OCI-LY3 (cell line): ENCODE results near the gene IFI35.

Experiments used
- H2AFZ ChIP-seq: fragments of 200-600, 300-600 bp; shearing (Covaris generic); 2 replicates; pipeline ENCODE4 v1.6.0; 2014; ENCODE audit warnings: antibody characterized with exemption, low read depth, low read length
- H3K27ac ChIP-seq: fragments of 200-600, 300-600 bp; sonication (generic); 2 replicates; pipeline ENCODE4 v1.5.1; 2014; ENCODE audit warnings: mild to moderate bottlenecking, low read length, moderate library complexity, mixed read lengths
- H3K27me3 ChIP-seq: fragments of 200-600, 300-600 bp; sonication (generic); 2 replicates; pipeline ENCODE4 v1.6.1; 2014; ENCODE audit warnings: low read depth, low read length, mixed read lengths
- H3K36me3 ChIP-seq: fragments of 200-600, 300-600 bp; sonication (generic); replicated peaks from 2 replicates; pipeline ENCODE3; 2014; ENCODE audit warnings: low read depth, low read length, mixed read lengths
- H3K4me1 ChIP-seq: fragments of 300-600, 200-600 bp; sonication (generic); 2 replicates; pipeline ENCODE4 v1.6.1; 2014; ENCODE audit warnings: low read length, mixed read lengths
- H3K4me2 ChIP-seq: fragments of 200-600, 300-600 bp; sonication (generic); 2 replicates; pipeline ENCODE4 v1.6.1; 2014; ENCODE audit warnings: low read length, mixed read lengths
- H3K4me3 ChIP-seq: fragments of 300-600, 200-600 bp; sonication (generic); 2 replicates; pipeline ENCODE4 v1.5.1; 2014; ENCODE audit warnings: antibody characterized with exemption, mild to moderate bottlenecking, low read length, moderate library complexity
- H3K79me2 ChIP-seq: fragments of 300-600, 200-600 bp; shearing (Covaris generic); 2 replicates; pipeline ENCODE4 v1.6.1; 2014; ENCODE audit warnings: mild to moderate bottlenecking, low read length, mixed read lengths
- H3K9ac ChIP-seq: fragments of 300-600, 200-600 bp; shearing (Covaris generic); 2 replicates; pipeline ENCODE4 v1.6.0; 2014; ENCODE audit warnings: mild to moderate bottlenecking, low read length, moderate library complexity
- H3K9me3 ChIP-seq: fragments of 200-600, 300-600 bp; shearing (Covaris generic); 2 replicates; pipeline ENCODE4 v1.6.1; 2014; ENCODE audit warnings: low read length, mixed read lengths; ENCODE audit not compliant: insufficient read depth
- H4K20me1 ChIP-seq: fragments of 200-600, 300-600 bp; sonication (generic); 2 replicates; pipeline ENCODE4 v1.6.1; 2016; ENCODE audit warnings: low read length, mixed read lengths; ENCODE audit not compliant: insufficient read depth
- CTCF ChIP-seq: fragments of 200-600, 300-600 bp; sonication (generic); IDR thresholded peaks from 2 replicates; pipeline ENCODE4 v1.5.1; 2014; ENCODE audit warnings: antibody characterized with exemption, low read length, low read depth
- EZH2phosphoT487 ChIP-seq: fragments of 200-600 bp; shearing (Covaris generic); IDR thresholded peaks from 2 replicates; pipeline ENCODE4 v1.6.1; 2018; ENCODE audit warnings: antibody characterized with exemption, mixed run types, low read depth

The IFI35 gene

GRCh38 chr17:43015579-43015978 is 9.0 kb downstream of the IFI35 start:
- no peak overlapping the region for H3K4me2 ChIP-seq
- H3K79me2 ChIP-seq, result no peaks in the 10 kb centered on the region
- H3K9me3 ChIP-seq, result no peaks in the 10 kb centered on the region
- no peaks in the 10 kb centered on the region for H3K27me3 ChIP-seq
- H3K27ac ChIP-seq, result no peak overlapping the region
- no peak overlapping the region for H3K4me3 ChIP-seq
- H3K9ac ChIP-seq, result no peak overlapping the region
- no peaks in the 10 kb centered on the region for H3K4me1 ChIP-seq
- no peaks in the 10 kb centered on the region for H3K36me3 ChIP-seq
- H2AFZ ChIP-seq, result no peak overlapping the region
- no peak for TF ChIP-seq EZH2phosphoT487
- TF ChIP-seq CTCF, result no peak
- H4K20me1 ChIP-seq, result no peaks in the 10 kb centered on the region

GRCh38 chr17:43016216-43016615 is 9.6 kb downstream of the IFI35 start:
- Histone ChIP-seq H3K27ac (no peak overlapping the region), H3K9ac (no peak overlapping the region), H3K9me3 (no peaks in the 10 kb centered on the region), H2AFZ (no peak overlapping the region), H3K79me2 (no peaks in the 10 kb centered on the region), H3K27me3 (no peaks in the 10 kb centered on the region), H3K36me3 (no peaks in the 10 kb centered on the region), H3K4me3 (no peak overlapping the region), H3K4me1 (peaks cover 2% of the 10 kb centered on the region; the same call in 1 of the 2 replicates), H4K20me1 (no peaks in the 10 kb centered on the region), H3K4me2 (no peak overlapping the region)
- TF ChIP-seq CTCF, result no peak
- no peak for TF ChIP-seq EZH2phosphoT487

GRCh38 chr17:43018008-43018853 is 11.6 kb downstream of the IFI35 start:
- H3K4me2 ChIP-seq, result no peak overlapping the region
- H2AFZ ChIP-seq, result no peak overlapping the region
- H3K9ac ChIP-seq, result no peak overlapping the region
- no peaks in the 10 kb centered on the region for H3K79me2 ChIP-seq
- no peaks in the 10 kb centered on the region for H4K20me1 ChIP-seq
- no peaks in the 10 kb centered on the region for H3K27me3 ChIP-seq
- no peaks in the 10 kb centered on the region for H3K36me3 ChIP-seq
- no peak overlapping the region for H3K4me3 ChIP-seq
- TF ChIP-seq EZH2phosphoT487, result no peak
- TF ChIP-seq CTCF, result no peak
- peaks cover 3% of the 10 kb centered on the region; the same call in 1 of the 2 replicates for H3K4me1 ChIP-seq
- H3K9me3 ChIP-seq, result no peaks in the 10 kb centered on the region
- no peak overlapping the region for H3K27ac ChIP-seq

GRCh38 chr17:43018932-43019331 is 12.3 kb downstream of the IFI35 start:
- no peak overlapping the region for H3K27ac ChIP-seq
- no peaks in the 10 kb centered on the region for H3K36me3 ChIP-seq
- no peaks in the 10 kb centered on the region for H3K9me3 ChIP-seq
- H3K79me2 ChIP-seq, result no peaks in the 10 kb centered on the region
- no peak overlapping the region for H3K4me2 ChIP-seq
- H3K9ac ChIP-seq, result no peak overlapping the region
- no peaks in the 10 kb centered on the region for H4K20me1 ChIP-seq
- no peak overlapping the region for H3K4me3 ChIP-seq
- peaks cover 3% of the 10 kb centered on the region; the same call in 1 of the 2 replicates for H3K4me1 ChIP-seq
- no peaks in the 10 kb centered on the region for H3K27me3 ChIP-seq
- H2AFZ ChIP-seq, result no peak overlapping the region
- TF ChIP-seq CTCF (no peak), EZH2phosphoT487 (no peak)
